GM13977 (cell line): ENCODE results near the gene SSR4.
"Not testable (repeated sequence)": the region's sequence is repeated elsewhere in the genome, so short reads cannot be mapped to it uniquely, and the experiment has no call there.

Source experiments
- DNase-seq: peaks from one replicate; pipeline ENCODE4 v3.0.0; 2012; ENCODE audit warnings: low spot score
- CTCF ChIP-seq: IDR thresholded peaks from 2 replicates; pipeline ENCODE4 v1.5.1; 2012; ENCODE audit warnings: mild to moderate bottlenecking, control low read depth; ENCODE audit not compliant: insufficient read depth; ENCODE audit errors: extremely low read depth, missing control alignments
- in situ Hi-C: fragments of 300-500 bp; cut with MboI; formaldehyde crosslinking; loops from one replicate; pipeline ENCODE4 v1.12.0; 2022; ENCODE audit warnings: low sequenced_read_pairs, low pct_unique_long_range_greater_than_20kb, mixed read lengths, inconsistent platforms; ENCODE audit not compliant: unreplicated experiment

SSR4 gene

GRCh38 chrX:153816831-153817690 is 22.6 kb downstream of the SSR4 start:
- no peak for TF ChIP-seq CTCF
- DNase-seq, result no peak
- in situ Hi-C loops, result no loop called here

- DNase-seq, in situ Hi-C loops: not testable (repeated sequence)
These were observed 23.6 kb downstream of the SSR4 start for GRCh38 chrX:153818064-153818463.

- in situ Hi-C loops, result no loop called here
- DNase-seq, result no peak
- no peak for TF ChIP-seq CTCF
These were observed 24.3 kb downstream of the SSR4 start for GRCh38 chrX:153818571-153819383.

GRCh38 chrX:153819384-153820040 is 25.0 kb downstream of the SSR4 start:
- in situ Hi-C loops, result no loop called here
- DNase-seq, result no peak
- TF ChIP-seq CTCF, result no peak

- in situ Hi-C loops, result no loop called here
- DNase-seq, result no peak
- no peak for TF ChIP-seq CTCF
These were observed 26.1 kb downstream of the SSR4 start for GRCh38 chrX:153820601-153821000.

GRCh38 chrX:153821066-153821465 is 26.6 kb downstream of the SSR4 start:
- no peak for TF ChIP-seq CTCF
- in situ Hi-C loops, result no loop called here
- no peak for DNase-seq
